Neural progenitor cell (in vitro differentiated cells): ENCODE measurements around the gene TRIM40.

Source experiments
- EZH2 ChIP-seq: fragments of 200-600 bp; sonication (generic); IDR thresholded peaks from 2 replicates; pipeline ENCODE4 v1.6.1; 2017; ENCODE audit warnings: antibody characterized with exemption, mild to moderate bottlenecking, moderate library complexity
- EZH2phosphoT487 ChIP-seq: fragments of 200-600 bp; sonication (generic); IDR thresholded peaks from 2 replicates; pipeline ENCODE4 v1.6.1; 2017; ENCODE audit warnings: antibody characterized with exemption
- TF ChIP-seq, protein P1 (sequence below): fragments of 200-600 bp; sonication (generic); IDR thresholded peaks from 2 replicates; pipeline ENCODE4 v1.5.1; 2017; ENCODE audit warnings: antibody characterized with exemption, mild to moderate bottlenecking

DNA sequence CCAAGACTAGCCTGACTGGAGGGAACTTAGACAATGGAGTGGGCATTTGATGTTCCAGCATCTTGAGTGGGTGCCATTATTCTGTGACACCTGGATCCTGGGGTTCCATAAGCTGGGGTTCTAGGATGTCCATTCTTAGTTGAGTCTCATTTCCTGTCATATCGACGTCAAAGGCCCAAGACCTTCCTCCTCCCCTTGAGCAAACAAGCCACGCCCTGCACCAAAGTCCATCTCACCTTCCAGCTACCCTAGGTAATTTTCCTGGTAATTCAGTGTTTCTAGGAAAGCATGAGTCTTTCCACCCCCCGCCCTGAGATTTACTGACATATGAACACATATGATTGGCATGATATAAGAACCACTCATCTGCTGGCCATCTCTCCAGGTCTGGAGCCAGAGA, at the start of gene TRIM40:
- no peak for TF ChIP-seq EZH2phosphoT487
- no peak for TF ChIP-seq EZH2
- TF ChIP-seq, protein P1, sequence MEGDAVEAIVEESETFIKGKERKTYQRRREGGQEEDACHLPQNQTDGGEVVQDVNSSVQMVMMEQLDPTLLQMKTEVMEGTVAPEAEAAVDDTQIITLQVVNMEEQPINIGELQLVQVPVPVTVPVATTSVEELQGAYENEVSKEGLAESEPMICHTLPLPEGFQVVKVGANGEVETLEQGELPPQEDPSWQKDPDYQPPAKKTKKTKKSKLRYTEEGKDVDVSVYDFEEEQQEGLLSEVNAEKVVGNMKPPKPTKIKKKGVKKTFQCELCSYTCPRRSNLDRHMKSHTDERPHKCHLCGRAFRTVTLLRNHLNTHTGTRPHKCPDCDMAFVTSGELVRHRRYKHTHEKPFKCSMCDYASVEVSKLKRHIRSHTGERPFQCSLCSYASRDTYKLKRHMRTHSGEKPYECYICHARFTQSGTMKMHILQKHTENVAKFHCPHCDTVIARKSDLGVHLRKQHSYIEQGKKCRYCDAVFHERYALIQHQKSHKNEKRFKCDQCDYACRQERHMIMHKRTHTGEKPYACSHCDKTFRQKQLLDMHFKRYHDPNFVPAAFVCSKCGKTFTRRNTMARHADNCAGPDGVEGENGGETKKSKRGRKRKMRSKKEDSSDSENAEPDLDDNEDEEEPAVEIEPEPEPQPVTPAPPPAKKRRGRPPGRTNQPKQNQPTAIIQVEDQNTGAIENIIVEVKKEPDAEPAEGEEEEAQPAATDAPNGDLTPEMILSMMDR: no peak
